D341Med (cell line): Measurements from ENCODE around the gene SMAD6.
"Not testable (repeated sequence)": the region's sequence is repeated elsewhere in the genome, so short reads cannot be mapped to it uniquely, and the experiment has no call there.

ENCODE experiments used
- DNase-seq: peaks from one replicate; pipeline ENCODE4 v3.0.0; 2012; ENCODE audit warnings: low spot score

SMAD6 gene

DNA sequence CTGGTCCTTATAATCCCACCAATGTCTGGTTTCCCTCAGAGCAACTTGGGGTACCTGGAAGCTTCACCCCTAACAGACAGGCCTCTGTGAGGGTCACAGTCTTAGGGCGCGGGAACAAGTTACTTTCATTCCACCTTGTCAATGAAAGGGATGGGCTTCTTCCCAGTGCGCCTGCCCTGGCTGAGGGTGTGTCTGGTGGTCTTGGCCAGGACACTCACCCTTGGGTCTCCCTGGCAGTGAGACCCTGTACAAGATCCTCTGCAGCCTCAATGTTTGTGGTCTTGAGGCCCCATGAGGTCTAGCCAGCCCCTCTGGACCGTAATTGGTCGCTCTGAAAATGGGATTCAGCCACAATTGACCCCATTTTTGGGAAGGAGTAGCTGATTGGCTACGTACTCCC is 40.2 kb downstream of the SMAD6 start:
- no peak for DNase-seq

DNA sequence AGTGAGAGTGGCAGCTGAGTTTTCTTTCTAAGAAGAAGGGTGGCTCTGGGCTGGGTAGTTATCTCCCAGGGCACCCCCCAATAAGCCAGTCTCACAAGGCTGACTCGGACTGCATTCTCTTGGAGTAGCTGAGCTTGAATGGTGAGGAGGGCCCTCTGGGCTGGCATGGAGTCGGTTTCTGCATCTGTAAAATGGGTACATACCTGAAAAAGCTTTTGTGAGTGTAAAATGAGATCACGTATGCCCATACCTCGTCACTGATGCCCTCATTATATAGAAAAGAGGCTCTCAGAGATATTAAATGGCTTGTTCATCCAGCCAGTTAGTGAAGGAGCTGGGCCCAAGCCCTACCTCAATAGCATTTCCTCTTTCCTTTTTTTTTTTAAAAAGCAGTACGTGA is 41.2 kb downstream of the SMAD6 start:
- DNase-seq, result no peak

DNA sequence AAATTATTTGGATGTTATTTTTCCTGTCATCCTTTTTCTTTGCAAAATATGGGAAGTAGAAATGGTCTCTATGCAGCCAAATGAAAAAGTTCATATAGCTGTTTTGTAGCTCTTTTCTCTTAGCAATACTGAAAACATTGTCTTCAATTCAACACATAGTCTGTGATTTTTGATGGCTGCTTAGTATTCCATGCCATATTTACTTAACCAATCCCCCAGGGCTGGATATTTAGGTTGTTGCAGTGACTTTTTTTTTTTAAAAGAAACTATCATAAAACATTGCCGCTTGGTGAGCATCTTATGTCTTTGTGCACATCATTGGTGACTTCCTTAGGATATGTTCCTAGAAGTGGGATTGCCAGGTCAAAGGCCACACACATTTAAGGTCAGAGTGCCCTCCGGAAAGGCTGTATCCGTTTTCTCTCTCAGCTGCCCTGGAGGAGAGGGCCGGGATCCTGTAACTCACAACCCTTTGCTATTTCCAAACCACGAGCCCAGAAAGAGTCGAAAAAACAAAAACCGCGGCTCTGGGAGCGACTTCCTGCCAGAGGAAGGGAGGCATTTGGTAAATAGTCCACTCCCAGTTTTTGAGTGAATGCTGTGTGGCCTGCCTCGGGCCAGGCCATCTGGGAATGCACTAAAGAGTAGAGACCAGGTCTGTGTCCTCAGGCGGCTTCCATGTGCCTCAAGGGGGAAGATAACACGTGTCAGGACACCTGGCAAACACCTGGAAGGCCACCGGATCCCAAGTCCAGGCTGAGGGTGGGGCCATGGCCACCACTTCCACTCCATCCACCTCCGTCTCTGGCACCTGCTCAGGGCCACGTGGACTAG is 41.9 kb downstream of the SMAD6 start:
- DNase-seq, result no peak

- no peak for DNase-seq
Observed at GRCh38 chr15:66744610-66745279, 42.7 kb downstream of the SMAD6 start.

DNA sequence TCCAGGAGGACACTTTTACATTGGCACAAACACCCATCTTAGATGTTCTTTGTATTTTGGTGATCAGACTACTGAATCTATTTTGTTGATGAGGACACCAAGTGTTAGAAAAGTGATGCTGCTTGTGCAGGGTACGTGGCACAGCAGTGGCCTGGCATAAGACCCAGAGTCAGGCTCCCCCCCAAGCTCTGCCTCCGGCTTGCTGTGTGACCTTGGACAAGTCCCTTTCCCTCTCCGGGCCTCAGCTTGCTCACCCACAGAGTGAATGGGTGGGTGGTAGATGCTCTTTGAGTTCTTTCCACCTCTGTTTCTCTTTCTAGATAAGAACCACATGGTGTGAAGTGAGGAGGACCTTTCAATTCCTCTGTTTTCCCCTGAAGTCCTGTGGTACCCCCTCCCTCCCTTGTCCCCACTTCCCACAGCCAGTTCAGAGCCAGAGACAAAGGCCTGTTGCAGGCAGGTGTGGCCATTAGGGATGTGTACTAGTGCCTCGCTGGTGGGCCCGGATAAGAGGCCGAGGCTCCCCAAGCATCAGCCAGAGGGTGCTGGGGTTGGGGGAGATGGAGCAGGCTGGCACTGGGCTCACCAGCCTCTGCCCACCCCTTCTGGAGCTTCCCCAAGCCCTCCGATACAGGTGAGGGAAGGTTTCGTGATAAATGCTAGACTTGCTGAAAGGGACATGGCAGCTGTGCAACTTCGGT is 43.6 kb downstream of the SMAD6 start:
- no peak for DNase-seq

DNA sequence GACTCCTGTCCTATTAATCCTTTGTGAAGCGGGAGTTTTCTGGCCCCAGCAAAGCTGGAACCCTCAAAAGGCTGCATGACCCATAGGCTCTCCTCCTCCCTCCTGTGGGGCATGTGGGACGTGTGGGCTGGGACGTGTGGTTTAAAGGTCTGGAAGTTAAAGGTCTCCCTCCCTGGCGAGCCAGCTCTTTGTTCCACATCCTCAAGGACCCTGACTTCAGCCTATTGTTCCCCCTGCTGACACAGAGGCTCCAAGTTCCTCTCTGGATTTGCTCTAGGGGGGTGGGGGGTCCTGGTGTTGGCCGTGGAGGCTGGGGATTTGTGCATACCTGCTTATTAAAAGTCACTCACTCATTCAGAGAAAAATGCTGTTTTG is 44.2 kb downstream of the SMAD6 start:
- no peak for DNase-seq

- no peak for DNase-seq
Observed at GRCh38 chr15:66747223-66747622, 45.2 kb downstream of the SMAD6 start.

- no peak for DNase-seq
Observed at GRCh38 chr15:66747886-66748707, 46.1 kb downstream of the SMAD6 start.

DNA sequence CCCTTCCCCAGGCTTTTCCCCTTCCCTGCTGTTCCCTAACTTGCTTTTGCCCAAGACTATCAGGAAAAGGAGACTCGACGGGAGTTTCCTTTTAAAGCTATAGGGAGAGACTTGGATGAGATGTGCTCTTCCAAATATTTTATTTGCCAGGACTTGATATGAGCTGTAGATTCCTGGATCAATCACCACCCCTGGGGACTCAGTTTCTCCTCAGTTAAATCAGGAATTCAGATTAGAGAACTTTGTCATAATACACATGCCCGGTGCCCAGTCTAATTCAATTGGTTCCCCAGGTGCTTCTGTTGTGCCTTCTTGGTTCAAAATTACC is 46.6 kb downstream of the SMAD6 start:
- no peak for DNase-seq

GRCh38 chr15:66749841-66750575 is 48.0 kb downstream of the SMAD6 start:
- no peak for DNase-seq

DNA sequence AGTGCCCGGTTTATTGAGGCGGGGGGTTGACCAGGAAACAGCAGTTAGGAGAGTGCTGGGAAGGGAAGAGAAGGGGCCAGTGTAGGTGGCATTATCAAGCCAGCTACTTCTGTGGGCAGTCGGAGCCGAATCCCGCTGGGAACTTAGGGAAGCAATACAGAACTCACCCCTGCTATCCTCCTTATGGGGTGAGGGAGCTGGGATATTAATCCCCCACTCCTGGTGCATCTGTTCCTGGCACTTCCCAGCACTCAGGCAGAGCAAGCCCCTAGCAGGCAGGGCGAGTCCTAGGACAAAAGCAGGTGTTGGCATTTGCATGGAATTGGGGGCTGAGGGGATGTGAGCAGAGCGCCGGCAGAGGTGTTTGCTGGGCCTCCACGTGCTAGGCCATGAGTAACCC is 48.6 kb downstream of the SMAD6 start:
- no peak for DNase-seq

GRCh38 chr15:66751579-66751978 is 49.5 kb downstream of the SMAD6 start:
- DNase-seq, result no peak

DNA sequence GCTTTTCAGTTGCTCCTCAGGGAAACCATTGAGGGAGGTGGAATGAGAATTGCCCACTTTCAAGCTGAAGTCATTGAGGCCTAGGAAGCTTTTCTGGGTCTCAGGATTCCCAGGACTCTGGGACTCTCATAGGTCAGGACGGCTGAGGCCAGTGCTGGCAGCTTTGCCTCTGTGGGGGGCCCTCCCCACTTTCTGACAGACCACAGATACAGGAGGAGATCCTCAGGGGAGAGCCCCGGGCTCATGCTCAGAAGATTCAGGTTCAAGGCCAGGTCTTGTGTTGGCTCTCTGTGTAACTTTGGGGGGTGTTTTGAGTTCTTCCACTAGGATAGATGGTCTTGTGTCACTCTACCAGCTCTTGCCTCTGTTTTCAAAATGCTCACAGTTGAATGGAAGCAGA is 50.0 kb downstream of the SMAD6 start:
- DNase-seq, result no peak

GRCh38 chr15:66753687-66754377 is 51.8 kb downstream of the SMAD6 start:
- no peak for DNase-seq

DNA sequence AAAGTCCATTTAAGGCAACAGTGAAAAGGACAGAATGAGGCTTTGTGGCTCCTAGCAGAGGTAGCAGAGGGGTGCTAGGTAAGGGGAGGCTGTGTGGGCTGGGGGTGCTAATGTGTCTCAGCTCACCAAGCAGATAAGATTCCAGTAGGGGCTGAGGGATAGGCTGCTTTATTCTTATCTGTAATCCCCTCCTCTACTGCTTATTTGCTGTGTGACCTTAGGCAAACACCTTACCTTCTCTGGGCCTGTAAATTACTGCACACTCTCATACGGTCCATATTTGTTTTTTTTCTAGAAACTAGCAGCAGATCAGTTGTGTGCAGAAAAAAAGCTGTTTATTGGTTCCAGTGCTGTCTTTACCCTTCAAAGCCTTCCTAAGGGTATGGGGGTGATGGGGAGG is 52.8 kb downstream of the SMAD6 start:
- DNase-seq, result no peak

- no peak for DNase-seq
Observed at GRCh38 chr15:66755298-66756068, 53.4 kb downstream of the SMAD6 start.

- no peak for DNase-seq
Observed at GRCh38 chr15:66756295-66756694, 54.3 kb downstream of the SMAD6 start.

DNA sequence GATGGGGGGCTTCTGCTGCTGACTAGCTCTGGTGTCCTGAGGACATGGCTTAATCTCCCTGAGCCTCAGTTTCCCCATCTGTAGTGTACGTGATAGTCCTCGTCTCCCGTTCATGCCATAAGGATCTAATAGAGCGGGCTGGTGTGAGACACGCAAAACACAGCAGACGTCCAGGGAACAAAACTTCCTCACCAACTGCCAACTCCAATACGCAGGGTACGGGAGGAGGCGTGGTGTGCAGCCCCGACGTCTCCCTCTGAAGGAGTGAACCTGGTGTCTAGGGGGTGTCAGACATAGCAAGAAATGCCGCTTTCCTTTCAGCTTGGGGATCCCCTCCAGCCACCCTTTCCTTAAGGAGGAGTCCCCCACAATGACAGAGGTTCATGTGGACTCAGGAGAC is 55.0 kb downstream of the SMAD6 start:
- no peak for DNase-seq

DNA sequence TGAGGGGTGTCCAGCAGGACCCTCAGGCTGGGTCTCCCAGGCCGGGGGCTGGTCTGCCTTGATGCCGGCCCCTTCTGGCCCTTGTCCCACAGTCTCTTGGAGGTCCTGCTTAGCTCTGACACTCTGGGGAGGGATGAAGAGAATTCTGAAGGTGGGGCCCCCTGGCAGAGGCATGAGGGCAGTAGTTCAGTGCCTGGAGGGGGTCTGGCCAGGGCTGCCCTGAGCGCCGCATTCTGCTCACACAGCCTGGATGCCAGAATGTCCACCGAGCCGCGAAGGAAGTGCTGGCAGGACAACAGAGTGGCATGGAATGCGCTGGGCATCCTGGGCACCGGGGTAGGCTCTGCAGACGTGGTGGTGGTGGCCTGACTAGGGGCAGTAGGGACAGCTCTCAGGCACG is 55.5 kb downstream of the SMAD6 start:
- DNase-seq, result no peak

DNA sequence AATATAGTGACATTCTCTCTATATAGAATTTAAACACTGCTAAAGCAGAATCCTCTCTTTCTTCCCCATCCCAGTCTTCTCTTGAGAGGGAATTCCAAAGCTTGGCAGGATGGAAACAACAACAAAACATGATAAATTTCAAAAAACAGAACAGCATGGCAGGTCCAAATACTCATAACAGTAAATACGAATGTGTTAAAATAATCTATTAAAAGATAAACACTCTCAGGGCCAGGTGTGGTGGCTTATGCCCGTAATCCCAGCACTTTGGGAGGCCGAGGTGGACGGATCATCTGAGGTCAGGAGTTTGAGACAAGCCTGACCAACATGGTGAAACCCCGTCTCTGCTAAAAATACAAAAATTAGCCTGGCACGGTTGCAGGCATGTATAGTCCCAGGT is 56.2 kb downstream of the SMAD6 start:
- not testable (repeated sequence) for DNase-seq
